ENCODE results near the gene ITCH. TPM values are rescaled to one million over a fixed set of nuclear protein-coding genes. Genes with fewer than 3 reads are reported as not detected.

The ITCH gene
- 26.9 TPM for polyA plus RNA-seq (2013)

- peak within 1 kb of the TSS; percentile 82 to 97 (median 86) for H3K4me3 ChIP-seq (ENCODE audit: control insufficient read depth in 1 of 7, extremely low read depth in 1 of 7, insufficient read depth in 4 of 7, low read depth in 2 of 7, low read length in 6 of 7)
- H3K27ac ChIP-seq (ENCODE audit: insufficient read depth in 1 of 2, low read depth in 1 of 2, low read length in 2 of 2, poor library complexity in 1 of 2, severe bottlenecking in 2 of 2): peak within 1 kb of the TSS; percentile 70 to 93
- peaks cover 4 to 28% (median 14%) of the 10 kb centered on the region in 4 experiments for H3K4me1 ChIP-seq (ENCODE audit: control extremely low read depth in 1 of 4, control insufficient read depth in 4 of 4, insufficient read depth in 4 of 4, low read length in 3 of 4)
- WGBS (ENCODE audit: insufficient coverage): 0% methylated on average over 32 of the region's 32 CpGs
- ChIA-PET POLR2A (interaction anchor here (0.6 to 1.2 kb wide), 2 partner anchors 8 to 15 kb away, joined by 3 read pairs; no protein-coding TSS in a partner anchor), CTCF (interaction anchor here (0.6 to 2.1 kb wide), 10 partner anchors 21 to 654 kb away, joined by 3 to 9 read pairs (median 3); partner anchors contain the start of gene DYNLRB1)
- H3K36me3 ChIP-seq (ENCODE audit: control insufficient read depth in 4 of 4, insufficient read depth in 4 of 4, low read length in 3 of 4): peaks cover 0 to 2% (median 0%) of the 10 kb centered on the region in 4 experiments
- DNase-seq: peak; percentile 92 to 94 (median 93)
- H3K27me3 ChIP-seq (replicated peaks in 2 of 5; ENCODE audit: control insufficient read depth in 4 of 5, insufficient read depth in 5 of 5, low read length in 4 of 5): no peaks in the 10 kb centered on the region
- no peaks in the 10 kb centered on the region for H3K9me3 ChIP-seq (ENCODE audit: control extremely low read depth in 1 of 5, control insufficient read depth in 4 of 5, insufficient read depth in 2 of 5, low read depth in 1 of 5, low read length in 4 of 5)
These were observed at the start of gene ITCH for GRCh38 chr20:34363062-34363464. TSS of gene ITCH (plus strand) at chr20:34363273. CDS start at chr20:34393812, 30,539 bp downstream.

DNA sequence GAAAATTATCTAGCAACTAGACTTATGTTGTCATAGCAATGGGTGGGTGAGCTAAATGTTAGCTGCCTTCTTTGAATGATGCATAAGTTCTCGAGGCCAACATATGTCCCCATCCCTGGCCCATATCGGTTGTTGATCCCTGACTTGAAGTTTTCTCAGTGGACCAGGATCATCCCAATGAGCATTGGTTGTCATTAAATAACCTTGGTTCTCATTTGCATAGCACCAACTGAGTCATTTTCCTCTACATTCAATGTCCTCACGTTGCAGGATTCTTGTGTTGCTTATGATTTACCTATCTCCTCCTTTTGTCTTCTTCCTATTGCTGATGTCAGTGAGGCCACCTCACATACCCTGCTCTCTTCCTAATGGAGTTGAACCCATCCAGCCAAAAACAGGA lies 47.8 kb upstream of the ITCH start:
- DNase-seq: no peak
- Histone ChIP-seq H3K4me3 (ENCODE audit: control insufficient read depth in 1 of 7, extremely low read depth in 1 of 7, insufficient read depth in 4 of 7, low read depth in 2 of 7, low read length in 6 of 7) (no peak overlapping the region), H3K36me3 (ENCODE audit: control insufficient read depth in 4 of 4, insufficient read depth in 4 of 4, low read length in 3 of 4) (no peaks in the 10 kb centered on the region), H3K27ac (ENCODE audit: insufficient read depth in 1 of 2, low read depth in 1 of 2, low read length in 2 of 2, poor library complexity in 1 of 2, severe bottlenecking in 2 of 2) (no peak overlapping the region), H3K27me3 (replicated peaks in 2 of 5; ENCODE audit: control insufficient read depth in 4 of 5, insufficient read depth in 5 of 5, low read length in 4 of 5) (peaks cover 2 to 11% (median 9%) of the 10 kb centered on the region in 5 experiments), H3K4me1 (ENCODE audit: control extremely low read depth in 1 of 4, control insufficient read depth in 4 of 4, insufficient read depth in 4 of 4, low read length in 3 of 4) (peaks cover 0 to 16% (median 13%) of the 10 kb centered on the region in 4 experiments), H3K9me3 (ENCODE audit: control extremely low read depth in 1 of 5, control insufficient read depth in 4 of 5, insufficient read depth in 2 of 5, low read depth in 1 of 5, low read length in 4 of 5) (no peaks in the 10 kb centered on the region)
- ChIA-PET POLR2A (no interaction called here), CTCF (interaction anchor here (1.6 to 4.1 kb wide), 3 partner anchors 20 to 207 kb away, joined by 5 to 68 read pairs (median 48); no protein-coding TSS in a partner anchor)
- 91% methylated on average over 3 of the region's 3 CpGs for WGBS (ENCODE audit: insufficient coverage)

- no peaks in the 10 kb centered on the region for H3K36me3 ChIP-seq (ENCODE audit: control insufficient read depth in 4 of 4, insufficient read depth in 4 of 4, low read length in 3 of 4)
- no peak overlapping the region for H3K27ac ChIP-seq (ENCODE audit: insufficient read depth in 1 of 2, low read depth in 1 of 2, low read length in 2 of 2, poor library complexity in 1 of 2, severe bottlenecking in 2 of 2)
- no peak overlapping the region for H3K4me3 ChIP-seq (ENCODE audit: control insufficient read depth in 1 of 7, extremely low read depth in 1 of 7, insufficient read depth in 4 of 7, low read depth in 2 of 7, low read length in 6 of 7)
- no peak for DNase-seq
- H3K9me3 ChIP-seq (ENCODE audit: control extremely low read depth in 1 of 5, control insufficient read depth in 4 of 5, insufficient read depth in 2 of 5, low read depth in 1 of 5, low read length in 4 of 5): no peaks in the 10 kb centered on the region
- ChIA-PET CTCF (interaction anchor here (0.5 kb wide), 1 partner anchor 57 kb away, joined by 3 read pairs; no protein-coding TSS in a partner anchor), POLR2A (no interaction called here)
- peaks cover 0 to 16% (median 12%) of the 10 kb centered on the region in 4 experiments for H3K4me1 ChIP-seq (ENCODE audit: control extremely low read depth in 1 of 4, control insufficient read depth in 4 of 4, insufficient read depth in 4 of 4, low read length in 3 of 4)
- 100% methylated on average over 2 of the region's 6 CpGs for WGBS (ENCODE audit: insufficient coverage)
- H3K27me3 ChIP-seq (replicated peaks in 2 of 5; ENCODE audit: control insufficient read depth in 4 of 5, insufficient read depth in 5 of 5, low read length in 4 of 5): peaks cover 2 to 11% (median 7%) of the 10 kb centered on the region in 5 experiments
These were observed 46.8 kb upstream of the ITCH start for GRCh38 chr20:34316196-34316814.

GRCh38 chr20:34318609-34319443 lies 44.2 kb upstream of the ITCH start:
- no peak overlapping the region for H3K27ac ChIP-seq (ENCODE audit: insufficient read depth in 1 of 2, low read depth in 1 of 2, low read length in 2 of 2, poor library complexity in 1 of 2, severe bottlenecking in 2 of 2)
- CTCF ChIA-PET: interaction anchor here (1.0 to 1.1 kb wide), 2 partner anchors 155 to 203 kb away, joined by 3 to 4 read pairs; no protein-coding TSS in a partner anchor
- H3K36me3 ChIP-seq (ENCODE audit: control insufficient read depth in 4 of 4, insufficient read depth in 4 of 4, low read length in 3 of 4): no peaks in the 10 kb centered on the region
- WGBS (ENCODE audit: insufficient coverage): 80% methylated on average over 1 of the region's 4 CpGs
- H3K27me3 ChIP-seq (replicated peaks in 2 of 5; ENCODE audit: control insufficient read depth in 4 of 5, insufficient read depth in 5 of 5, low read length in 4 of 5): peaks cover 0 to 1% (median 0%) of the 10 kb centered on the region in 5 experiments
- POLR2A ChIA-PET: no interaction called here
- H3K9me3 ChIP-seq (ENCODE audit: control extremely low read depth in 1 of 5, control insufficient read depth in 4 of 5, insufficient read depth in 2 of 5, low read depth in 1 of 5, low read length in 4 of 5): no peaks in the 10 kb centered on the region
- DNase-seq: peak in 2 of 3 donors; percentile 4 to 9
- H3K4me1 ChIP-seq (ENCODE audit: control extremely low read depth in 1 of 4, control insufficient read depth in 4 of 4, insufficient read depth in 4 of 4, low read length in 3 of 4): no peaks in the 10 kb centered on the region
- no peak overlapping the region for H3K4me3 ChIP-seq (ENCODE audit: control insufficient read depth in 1 of 7, extremely low read depth in 1 of 7, insufficient read depth in 4 of 7, low read depth in 2 of 7, low read length in 6 of 7)

DNA sequence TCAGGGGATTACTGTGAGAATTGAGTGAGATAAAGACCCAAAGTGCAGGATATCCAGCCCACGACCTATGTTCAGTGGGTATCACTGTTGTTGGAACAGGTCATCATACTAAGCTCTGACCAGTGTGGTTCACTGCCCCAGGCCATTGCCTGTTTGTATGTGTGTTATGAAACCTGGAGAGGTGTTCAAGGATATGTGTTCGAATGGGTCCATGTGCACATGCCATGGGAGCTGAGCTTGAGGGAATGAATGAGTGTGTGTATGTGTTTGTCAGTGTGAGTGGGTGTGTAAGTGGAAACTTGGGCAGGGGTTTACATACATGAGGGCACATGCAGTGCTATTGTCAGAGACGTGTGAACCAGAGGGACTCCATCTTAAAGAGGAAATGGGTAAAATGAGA lies 42.2 kb upstream of the ITCH start:
- CTCF ChIA-PET: no interaction called here
- H3K27me3 ChIP-seq (replicated peaks in 2 of 5; ENCODE audit: control insufficient read depth in 4 of 5, insufficient read depth in 5 of 5, low read length in 4 of 5): no peaks in the 10 kb centered on the region
- 78% methylated on average over 2 of the region's 3 CpGs for WGBS (ENCODE audit: insufficient coverage)
- no peaks in the 10 kb centered on the region for H3K4me1 ChIP-seq (ENCODE audit: control extremely low read depth in 1 of 4, control insufficient read depth in 4 of 4, insufficient read depth in 4 of 4, low read length in 3 of 4)
- no peaks in the 10 kb centered on the region for H3K9me3 ChIP-seq (ENCODE audit: control extremely low read depth in 1 of 5, control insufficient read depth in 4 of 5, insufficient read depth in 2 of 5, low read depth in 1 of 5, low read length in 4 of 5)
- POLR2A ChIA-PET: interaction anchor here (0.6 kb wide), 1 partner anchor 30 kb away, joined by 3 read pairs; no protein-coding TSS in a partner anchor
- H3K4me3 ChIP-seq (ENCODE audit: control insufficient read depth in 1 of 7, extremely low read depth in 1 of 7, insufficient read depth in 4 of 7, low read depth in 2 of 7, low read length in 6 of 7): no peak overlapping the region
- no peak overlapping the region for H3K27ac ChIP-seq (ENCODE audit: insufficient read depth in 1 of 2, low read depth in 1 of 2, low read length in 2 of 2, poor library complexity in 1 of 2, severe bottlenecking in 2 of 2)
- no peak for DNase-seq
- H3K36me3 ChIP-seq (ENCODE audit: control insufficient read depth in 4 of 4, insufficient read depth in 4 of 4, low read length in 3 of 4): no peaks in the 10 kb centered on the region

GRCh38 chr20:34322267-34323105 lies 40.6 kb upstream of the ITCH start:
- POLR2A ChIA-PET: no interaction called here
- no peaks in the 10 kb centered on the region for H3K36me3 ChIP-seq (ENCODE audit: control insufficient read depth in 4 of 4, insufficient read depth in 4 of 4, low read length in 3 of 4)
- no peak overlapping the region for H3K4me3 ChIP-seq (ENCODE audit: control insufficient read depth in 1 of 7, extremely low read depth in 1 of 7, insufficient read depth in 4 of 7, low read depth in 2 of 7, low read length in 6 of 7)
- H3K4me1 ChIP-seq (ENCODE audit: control extremely low read depth in 1 of 4, control insufficient read depth in 4 of 4, insufficient read depth in 4 of 4, low read length in 3 of 4): no peaks in the 10 kb centered on the region
- no peak overlapping the region for H3K27ac ChIP-seq (ENCODE audit: insufficient read depth in 1 of 2, low read depth in 1 of 2, low read length in 2 of 2, poor library complexity in 1 of 2, severe bottlenecking in 2 of 2)
- H3K9me3 ChIP-seq (ENCODE audit: control extremely low read depth in 1 of 5, control insufficient read depth in 4 of 5, insufficient read depth in 2 of 5, low read depth in 1 of 5, low read length in 4 of 5): no peaks in the 10 kb centered on the region
- CTCF ChIA-PET: interaction anchor here (1.8 kb wide), 1 partner anchor 10 kb away, joined by 5 read pairs; no protein-coding TSS in a partner anchor
- DNase-seq: no peak
- no peaks in the 10 kb centered on the region for H3K27me3 ChIP-seq (replicated peaks in 2 of 5; ENCODE audit: control insufficient read depth in 4 of 5, insufficient read depth in 5 of 5, low read length in 4 of 5)
- WGBS (ENCODE audit: insufficient coverage): 77% methylated on average over 8 of the region's 9 CpGs

Measured in common myeloid progenitor, CD34-positive (primary cell).